ENCODE data around the gene RHBDL1.

DNA sequence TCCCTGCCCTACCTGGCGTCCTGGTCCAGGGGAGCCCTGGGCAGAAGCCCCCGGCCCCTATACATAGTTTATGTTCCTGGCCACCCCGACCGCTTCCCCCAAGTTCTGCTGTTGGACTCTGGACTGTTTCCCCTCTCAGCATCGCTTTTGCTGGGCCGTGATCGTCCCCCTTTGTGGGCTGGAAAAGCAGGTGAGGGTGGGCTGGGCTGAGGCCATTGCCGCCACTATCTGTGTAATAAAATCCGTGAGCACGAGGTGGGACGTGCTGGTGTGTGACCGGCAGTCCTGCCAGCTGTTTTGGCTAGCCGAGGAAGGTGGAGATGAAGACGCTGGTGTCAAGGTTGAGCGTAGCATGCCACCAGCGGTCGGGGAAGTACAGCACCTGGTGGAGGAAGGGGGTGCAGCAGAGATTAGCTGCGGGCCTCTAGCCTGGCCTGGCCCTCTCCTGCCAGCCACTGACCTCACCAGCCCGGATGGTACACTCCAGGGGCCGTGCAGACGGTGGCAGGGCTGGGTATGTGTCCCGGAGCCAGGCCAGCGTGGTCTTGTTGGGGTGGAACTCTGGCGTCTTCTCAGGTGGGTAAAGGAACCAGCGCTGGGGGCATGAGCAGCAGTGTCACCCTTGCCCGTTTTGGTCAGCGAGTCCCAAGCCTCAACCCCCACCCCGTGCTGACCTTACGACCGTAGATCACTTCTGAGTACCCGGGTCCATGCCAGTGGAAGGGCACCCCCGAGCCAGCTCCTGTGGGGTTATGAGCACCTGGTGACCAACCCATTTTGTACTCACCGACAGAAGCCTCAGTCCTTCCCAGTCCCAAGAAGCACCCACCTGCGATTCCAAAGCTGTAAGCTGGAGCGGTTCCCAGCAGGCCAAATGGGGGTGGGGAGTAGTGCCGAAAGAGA is 7.3 kb downstream of the RHBDL1 start:
- TF ChIP-seq EZH2 (IDR thresholded peaks at IDR 0.05; ENCODE audit: low read depth, unreplicated experiment) (no peak), NANOG (IDR thresholded peaks at IDR 0.05; ENCODE audit: borderline replicate concordance) (no peak), POLR2AphosphoS5 (IDR thresholded peaks at IDR 0.05; ENCODE audit: low read depth) (no peak), JUNB (IDR thresholded peaks at IDR 0.05; ENCODE audit: unreplicated experiment) (no peak), CREB1 (CRISPR knock-in tag; IDR thresholded peaks at IDR 0.05; ENCODE audit: low read depth) (no peak)
- TF ChIP-seq, protein P1, sequence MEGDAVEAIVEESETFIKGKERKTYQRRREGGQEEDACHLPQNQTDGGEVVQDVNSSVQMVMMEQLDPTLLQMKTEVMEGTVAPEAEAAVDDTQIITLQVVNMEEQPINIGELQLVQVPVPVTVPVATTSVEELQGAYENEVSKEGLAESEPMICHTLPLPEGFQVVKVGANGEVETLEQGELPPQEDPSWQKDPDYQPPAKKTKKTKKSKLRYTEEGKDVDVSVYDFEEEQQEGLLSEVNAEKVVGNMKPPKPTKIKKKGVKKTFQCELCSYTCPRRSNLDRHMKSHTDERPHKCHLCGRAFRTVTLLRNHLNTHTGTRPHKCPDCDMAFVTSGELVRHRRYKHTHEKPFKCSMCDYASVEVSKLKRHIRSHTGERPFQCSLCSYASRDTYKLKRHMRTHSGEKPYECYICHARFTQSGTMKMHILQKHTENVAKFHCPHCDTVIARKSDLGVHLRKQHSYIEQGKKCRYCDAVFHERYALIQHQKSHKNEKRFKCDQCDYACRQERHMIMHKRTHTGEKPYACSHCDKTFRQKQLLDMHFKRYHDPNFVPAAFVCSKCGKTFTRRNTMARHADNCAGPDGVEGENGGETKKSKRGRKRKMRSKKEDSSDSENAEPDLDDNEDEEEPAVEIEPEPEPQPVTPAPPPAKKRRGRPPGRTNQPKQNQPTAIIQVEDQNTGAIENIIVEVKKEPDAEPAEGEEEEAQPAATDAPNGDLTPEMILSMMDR (conservative IDR thresholded peaks at IDR 0.05; ENCODE audit: low read depth in 2 of 2) = no peak
- TF ChIP-seq, protein P2, sequence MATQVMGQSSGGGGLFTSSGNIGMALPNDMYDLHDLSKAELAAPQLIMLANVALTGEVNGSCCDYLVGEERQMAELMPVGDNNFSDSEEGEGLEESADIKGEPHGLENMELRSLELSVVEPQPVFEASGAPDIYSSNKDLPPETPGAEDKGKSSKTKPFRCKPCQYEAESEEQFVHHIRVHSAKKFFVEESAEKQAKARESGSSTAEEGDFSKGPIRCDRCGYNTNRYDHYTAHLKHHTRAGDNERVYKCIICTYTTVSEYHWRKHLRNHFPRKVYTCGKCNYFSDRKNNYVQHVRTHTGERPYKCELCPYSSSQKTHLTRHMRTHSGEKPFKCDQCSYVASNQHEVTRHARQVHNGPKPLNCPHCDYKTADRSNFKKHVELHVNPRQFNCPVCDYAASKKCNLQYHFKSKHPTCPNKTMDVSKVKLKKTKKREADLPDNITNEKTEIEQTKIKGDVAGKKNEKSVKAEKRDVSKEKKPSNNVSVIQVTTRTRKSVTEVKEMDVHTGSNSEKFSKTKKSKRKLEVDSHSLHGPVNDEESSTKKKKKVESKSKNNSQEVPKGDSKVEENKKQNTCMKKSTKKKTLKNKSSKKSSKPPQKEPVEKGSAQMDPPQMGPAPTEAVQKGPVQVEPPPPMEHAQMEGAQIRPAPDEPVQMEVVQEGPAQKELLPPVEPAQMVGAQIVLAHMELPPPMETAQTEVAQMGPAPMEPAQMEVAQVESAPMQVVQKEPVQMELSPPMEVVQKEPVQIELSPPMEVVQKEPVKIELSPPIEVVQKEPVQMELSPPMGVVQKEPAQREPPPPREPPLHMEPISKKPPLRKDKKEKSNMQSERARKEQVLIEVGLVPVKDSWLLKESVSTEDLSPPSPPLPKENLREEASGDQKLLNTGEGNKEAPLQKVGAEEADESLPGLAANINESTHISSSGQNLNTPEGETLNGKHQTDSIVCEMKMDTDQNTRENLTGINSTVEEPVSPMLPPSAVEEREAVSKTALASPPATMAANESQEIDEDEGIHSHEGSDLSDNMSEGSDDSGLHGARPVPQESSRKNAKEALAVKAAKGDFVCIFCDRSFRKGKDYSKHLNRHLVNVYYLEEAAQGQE (IDR thresholded peaks at IDR 0.05; ENCODE audit: unreplicated experiment) = no peak
- TF ChIP-seq, protein P3, sequence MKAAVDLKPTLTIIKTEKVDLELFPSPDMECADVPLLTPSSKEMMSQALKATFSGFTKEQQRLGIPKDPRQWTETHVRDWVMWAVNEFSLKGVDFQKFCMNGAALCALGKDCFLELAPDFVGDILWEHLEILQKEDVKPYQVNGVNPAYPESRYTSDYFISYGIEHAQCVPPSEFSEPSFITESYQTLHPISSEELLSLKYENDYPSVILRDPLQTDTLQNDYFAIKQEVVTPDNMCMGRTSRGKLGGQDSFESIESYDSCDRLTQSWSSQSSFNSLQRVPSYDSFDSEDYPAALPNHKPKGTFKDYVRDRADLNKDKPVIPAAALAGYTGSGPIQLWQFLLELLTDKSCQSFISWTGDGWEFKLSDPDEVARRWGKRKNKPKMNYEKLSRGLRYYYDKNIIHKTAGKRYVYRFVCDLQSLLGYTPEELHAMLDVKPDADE (IDR thresholded peaks at IDR 0.05) = no peak
